HG03571 (cell line): Measurements from ENCODE around the gene TMPRSS9.
"Not testable (repeated sequence)": the region's sequence is repeated elsewhere in the genome, so short reads cannot be mapped to it uniquely, and the experiment has no call there.

ENCODE experiments used
- ATAC-seq: cut with Tn5 transposase; IDR thresholded peaks from one replicate; pipeline ENCODE4 v1.9.1; 2021; ENCODE audit not compliant: unreplicated experiment

The TMPRSS9 gene

DNA sequence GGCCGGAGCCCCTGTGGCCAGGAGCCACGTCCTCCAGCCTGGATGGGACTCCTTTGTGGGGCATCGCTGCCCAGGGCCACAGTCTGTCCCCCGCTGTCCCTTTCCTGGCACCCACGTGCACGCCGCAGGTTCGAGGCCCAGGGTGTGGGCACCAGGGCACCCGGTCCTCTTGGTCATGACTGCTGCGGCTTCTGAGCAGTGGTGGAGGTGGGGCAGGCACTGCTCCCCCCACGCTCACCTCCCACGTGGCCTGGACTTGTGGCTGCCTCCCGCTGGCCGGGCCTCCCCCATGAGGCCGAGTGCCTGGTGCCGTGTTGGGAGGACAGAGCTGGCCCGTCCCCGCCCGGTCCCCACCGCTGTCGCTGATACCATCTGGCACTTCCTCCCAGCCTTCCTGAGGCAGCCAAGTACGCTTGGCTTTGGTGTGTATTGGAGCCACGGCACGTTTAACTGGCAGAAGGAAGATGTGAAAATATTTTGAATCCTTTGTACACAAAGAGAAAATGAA is 18.8 kb upstream of the TMPRSS9 start:
- ATAC-seq: no peak

DNA sequence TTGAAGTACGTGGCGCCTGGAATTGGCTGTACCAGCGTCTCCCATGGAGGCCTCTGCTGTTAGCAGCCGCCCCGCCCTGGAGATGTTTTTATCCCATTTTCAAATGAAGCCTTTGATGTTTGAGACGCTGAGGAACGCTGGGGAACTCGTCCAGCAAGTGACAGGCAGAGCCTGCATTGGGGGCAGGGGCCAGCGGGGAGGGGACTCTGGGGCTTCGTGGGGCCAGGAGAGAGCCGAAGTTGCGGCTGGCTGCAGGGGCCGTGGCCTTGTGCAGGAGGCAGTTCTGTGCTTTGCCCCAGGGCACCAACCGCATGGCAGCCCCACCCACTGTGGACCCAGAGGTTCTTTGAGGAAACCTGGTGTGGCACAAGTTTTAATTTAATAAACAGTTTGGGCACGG is 18.1 kb upstream of the TMPRSS9 start:
- ATAC-seq: no peak

DNA sequence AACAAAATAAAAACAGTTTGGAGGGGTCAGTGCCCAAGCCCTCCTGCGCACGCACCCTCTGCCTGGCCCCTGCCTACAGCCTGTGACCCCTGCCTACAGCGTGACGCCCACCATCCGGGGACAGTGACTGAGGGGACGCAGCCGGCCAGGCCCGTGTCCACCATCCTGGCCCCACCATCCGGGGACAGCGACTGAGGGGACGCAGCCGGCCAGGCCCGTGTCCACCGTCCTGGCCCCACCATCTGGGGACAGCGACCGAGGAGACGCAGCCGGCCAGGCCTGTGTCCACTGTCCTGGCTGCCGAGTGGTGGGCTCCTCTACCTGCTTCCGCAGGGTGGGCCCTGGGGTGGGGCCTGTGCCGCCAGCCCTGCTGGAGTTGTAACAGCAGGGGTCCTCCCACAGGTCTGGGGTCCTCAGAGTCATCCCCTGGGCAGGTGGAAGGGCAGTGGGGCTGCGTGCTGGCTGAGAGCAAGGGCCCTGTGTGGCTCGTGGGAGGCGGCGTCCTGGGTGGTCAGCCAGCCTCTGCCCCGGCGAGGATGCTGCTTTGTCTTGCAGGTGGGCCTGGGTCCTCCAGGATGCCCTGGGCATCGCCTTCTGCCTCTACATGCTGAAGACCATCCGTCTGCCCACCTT is 17.3 kb upstream of the TMPRSS9 start:
- no peak for ATAC-seq

DNA sequence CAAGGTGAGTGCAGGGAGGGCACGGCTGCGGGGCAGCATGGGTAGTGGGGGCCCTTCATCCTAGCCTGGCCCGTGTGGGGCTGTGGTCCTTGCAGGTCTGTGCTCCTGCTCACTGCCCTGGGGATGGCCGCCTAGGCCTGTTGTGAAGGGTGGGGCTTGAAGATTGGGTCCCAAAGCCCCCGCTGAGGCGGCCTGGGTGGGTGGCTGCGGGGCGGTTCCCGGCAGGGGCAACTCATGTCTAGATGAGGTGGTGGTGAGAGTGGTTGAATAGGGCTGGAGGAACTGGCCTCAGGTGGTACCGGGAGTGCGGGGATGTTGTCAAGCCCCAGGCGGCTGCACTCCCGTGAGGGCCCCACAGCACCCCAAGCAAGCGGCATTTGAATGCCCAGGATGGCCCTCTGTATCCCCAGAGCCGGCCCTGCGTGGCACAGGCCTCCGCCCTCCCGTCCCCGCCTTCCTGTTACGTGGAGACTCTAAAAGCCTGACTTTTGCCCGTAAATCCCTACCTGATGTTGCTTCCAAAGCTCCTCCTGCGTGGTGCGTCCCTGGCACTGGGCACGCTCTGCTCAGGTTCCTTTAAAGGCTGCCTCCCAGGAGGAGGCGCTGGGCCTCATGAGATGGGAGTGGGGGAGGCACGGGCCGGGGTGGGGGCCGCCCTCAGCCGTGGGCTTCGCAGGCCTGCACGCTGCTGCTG is 16.6 kb upstream of the TMPRSS9 start:
- ATAC-seq: no peak

DNA sequence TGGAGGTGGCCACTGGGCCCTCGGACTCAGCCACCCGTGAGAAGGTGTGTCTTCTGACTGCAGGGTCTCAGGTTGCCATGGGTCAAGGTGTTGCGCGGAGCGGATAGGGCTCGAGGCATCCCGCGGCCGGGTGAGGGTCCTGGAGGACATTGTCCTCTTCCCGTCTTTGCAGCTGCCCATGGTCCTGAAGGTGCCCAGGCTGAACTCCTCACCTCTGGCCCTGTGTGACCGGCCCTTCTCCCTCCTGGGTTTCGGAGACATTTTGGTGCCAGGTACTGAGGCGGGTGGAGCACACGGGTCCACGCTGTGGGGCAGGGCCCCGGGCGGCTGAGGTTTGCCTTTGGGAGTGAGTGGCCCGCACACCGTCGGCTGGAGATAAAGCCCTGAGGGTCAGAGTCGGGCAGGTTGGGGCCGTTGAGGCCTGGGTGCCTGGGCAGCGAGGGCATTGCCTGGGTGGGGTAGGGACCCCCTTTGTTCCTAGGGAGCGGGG is 15.6 kb upstream of the TMPRSS9 start:
- no peak for ATAC-seq

DNA sequence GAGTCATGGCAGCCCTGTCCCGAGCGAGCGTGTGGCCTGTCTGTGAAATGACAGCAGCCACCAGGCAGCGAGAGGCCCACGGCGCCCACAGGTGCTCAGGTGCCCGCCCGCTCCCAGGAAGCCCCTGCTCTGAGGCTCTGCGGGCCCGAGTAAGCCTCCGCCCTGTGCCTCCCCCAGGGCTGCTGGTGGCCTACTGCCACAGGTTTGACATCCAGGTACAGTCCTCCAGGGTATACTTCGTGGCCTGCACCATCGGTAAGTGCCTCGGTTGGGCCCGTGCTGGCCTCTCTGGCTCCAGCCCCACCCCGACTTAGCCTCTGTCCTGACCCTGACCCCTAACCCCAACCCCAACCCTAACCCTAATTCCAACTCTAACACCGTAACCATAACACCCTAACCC is 15.0 kb upstream of the TMPRSS9 start:
- no peak for ATAC-seq

DNA sequence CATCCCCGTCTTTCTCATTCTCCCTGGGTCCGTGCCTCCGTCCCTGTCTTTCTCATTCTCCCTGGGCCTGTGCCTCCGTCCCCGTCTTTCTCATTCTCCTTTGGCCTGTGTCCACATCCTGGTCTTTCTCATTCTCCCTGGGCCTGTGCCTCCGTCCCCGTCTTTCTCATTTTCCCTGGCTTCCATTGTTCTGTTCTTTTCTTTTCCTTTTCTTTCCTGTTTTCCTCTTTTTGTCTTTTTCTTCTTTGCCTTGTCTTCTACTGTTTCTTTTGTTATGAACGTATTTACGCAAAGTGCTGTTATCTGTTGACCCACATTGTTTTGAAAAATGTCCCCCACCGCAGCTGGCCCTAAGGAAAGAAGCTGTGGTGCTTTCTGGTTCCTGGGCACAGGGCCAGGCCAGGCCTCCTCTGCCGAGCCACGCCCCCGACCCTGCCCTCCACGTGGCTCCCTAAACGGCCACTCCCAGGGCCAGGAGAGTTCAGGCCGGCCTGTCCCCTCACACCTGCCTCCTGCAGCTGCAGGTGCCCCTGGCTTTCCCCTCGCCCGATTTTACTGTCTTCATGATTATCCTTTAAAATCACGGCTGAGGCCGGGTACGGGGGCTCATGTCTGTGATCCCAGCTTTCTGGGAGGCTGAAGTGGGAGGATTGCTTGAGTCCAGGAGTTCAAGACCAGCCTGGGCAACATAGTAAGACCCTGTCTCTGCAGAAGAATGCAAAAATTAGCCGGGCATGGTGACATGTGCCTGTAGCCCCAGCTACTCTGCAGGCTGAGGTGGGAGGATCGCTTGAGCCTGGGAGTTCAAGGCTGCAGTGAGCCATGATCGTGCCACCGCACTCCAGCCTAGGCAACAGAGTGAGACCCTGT is 14.0 kb upstream of the TMPRSS9 start:
- no peak for ATAC-seq

DNA sequence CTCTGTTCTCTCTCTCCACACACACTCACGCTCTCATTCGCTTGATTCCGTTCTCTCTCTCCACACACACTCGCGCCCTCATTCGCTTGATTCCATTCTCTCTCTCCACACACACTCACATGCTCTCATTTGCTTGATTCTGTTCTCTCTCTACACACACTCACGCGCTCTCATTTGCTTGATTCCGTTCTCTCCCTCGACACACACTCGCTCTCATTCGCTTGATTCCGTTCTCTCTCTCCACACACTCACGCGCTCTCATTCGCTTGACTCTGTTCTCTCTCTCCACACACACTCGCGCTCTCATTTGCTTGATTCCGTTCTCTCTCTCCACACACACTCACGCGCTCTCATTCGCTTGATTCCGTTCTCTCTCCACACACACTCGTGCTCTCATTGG is 10.2 kb upstream of the TMPRSS9 start:
- not testable (repeated sequence) for ATAC-seq

DNA sequence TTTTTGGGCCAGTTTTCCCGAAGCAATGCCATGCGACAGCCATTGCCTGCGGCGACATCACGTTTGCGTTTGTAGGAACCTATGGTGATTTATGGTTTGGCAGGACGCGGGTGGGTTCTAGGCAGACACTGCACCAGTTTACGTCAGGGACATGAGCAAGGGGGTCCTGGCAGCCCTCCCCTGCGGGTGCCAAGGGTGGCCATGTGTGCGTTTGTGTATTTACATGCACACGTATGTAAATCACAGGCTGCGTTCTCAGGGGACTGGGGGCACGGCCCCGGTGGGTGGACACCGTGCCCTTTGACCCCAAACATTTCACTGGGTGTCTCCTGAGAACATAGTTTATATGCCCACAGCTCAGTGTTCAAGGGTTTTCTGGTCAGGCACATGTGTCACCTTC is 9.4 kb upstream of the TMPRSS9 start:
- ATAC-seq: no peak

DNA sequence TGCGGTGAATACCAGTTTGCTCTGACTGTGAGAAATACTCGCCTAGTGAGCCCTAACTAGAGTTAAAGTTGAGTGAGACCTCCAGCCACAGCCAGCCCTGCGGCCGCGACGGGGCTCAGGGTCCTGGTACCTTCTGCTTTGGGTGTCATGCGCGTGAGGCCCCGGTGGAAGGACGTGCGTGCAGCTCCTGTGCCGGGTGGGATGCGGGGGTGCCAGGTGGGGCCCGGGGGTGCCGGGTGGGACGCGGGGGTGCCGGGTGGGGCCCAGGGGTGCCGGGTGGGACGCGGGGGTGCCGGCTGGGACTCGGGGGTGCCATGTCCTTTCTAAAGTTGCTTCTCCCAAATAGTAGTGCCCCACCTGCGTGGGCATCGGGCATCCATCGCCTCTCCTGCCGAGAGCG is 8.5 kb upstream of the TMPRSS9 start:
- ATAC-seq: no peak

DNA sequence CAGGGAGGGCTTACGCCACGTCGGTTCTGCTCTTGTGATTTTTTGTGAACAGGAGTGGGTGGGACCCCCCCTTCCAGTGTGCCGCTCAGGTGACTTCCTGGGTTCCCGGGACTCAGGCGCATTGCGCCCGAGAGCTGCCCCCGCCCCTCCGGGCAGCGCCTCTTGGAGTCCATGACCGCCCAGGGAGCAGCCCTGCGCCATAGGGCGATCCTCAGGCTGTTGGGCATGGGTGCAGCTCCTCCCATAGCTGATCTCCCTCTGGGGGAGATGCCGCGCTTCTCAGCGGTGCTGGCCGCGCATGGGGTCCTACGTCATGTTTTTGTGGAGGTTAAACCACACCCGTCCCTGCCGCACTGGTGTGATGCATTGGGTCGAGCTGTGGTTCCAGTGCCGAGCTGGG is 7.9 kb upstream of the TMPRSS9 start:
- no peak for ATAC-seq

DNA sequence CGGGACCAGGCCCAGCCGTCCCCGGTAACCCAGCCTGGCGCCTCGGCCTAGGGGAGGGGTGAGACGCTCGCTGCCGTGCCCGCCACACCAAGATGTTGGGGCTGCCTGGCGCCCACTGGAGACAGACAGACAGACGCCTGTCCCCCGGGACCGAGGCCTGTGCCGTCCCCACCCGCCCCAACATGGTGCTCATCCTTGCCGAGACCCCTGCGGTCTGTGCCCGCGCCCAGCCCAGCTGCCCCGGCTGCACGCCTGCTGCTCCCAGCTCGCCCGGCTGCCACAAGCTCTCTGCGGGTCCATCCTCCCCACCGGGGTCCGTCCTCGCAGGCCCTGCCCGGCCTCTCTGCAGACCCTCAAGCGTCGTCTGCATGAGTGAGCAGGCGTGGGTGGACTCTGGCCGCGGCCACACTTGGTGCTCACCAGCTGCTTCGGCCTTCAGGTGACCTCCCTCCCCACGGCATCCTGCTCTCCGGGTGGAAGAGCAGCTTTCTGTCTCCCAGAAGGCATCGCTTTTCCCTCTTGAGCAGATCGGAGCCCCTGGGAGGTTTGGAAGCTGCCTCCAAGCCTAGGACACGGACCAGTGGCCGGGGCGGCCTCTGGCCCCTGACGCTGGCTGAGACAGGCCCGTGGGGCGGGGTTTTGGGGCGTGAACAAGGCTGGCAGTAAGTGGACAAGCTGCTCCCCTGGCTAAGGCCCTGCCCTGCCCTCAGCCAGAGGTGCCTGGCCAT is 6.7 kb upstream of the TMPRSS9 start:
- ATAC-seq: no peak

DNA sequence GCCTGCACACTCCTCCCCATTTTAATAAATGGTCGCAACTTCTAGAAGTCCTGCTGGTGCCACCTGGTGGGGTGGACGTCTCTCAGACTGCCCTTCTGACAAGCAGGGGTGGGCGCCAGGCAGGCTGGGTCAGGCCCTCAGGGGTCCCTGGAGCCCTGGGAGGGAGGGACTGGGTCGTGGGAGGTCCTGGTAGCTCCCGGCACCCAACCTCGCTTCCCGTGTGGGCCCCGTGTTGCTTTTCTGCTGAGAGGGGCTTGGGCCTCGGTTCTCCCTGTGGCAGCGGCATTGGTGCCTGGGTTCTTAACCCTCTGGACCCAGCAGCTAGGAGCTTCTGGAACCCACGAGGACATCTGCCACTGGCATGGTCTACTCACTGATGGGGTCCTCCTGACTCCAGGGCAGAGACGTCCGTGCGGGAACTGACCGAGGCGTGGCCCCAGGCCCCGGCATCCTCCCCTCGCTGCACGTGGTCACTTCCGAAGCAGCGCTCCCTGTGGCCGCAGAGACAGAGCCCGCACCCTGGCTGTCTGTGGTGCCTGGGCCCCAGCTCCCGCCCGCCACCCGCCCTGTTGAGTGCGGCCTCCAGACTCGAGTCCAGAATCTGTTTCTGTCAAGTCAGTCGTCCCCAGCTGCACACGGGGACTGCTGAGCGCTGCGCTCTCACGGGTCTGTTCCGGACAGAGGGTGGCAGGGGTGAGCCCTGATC is 6.0 kb upstream of the TMPRSS9 start:
- ATAC-seq: no peak

DNA sequence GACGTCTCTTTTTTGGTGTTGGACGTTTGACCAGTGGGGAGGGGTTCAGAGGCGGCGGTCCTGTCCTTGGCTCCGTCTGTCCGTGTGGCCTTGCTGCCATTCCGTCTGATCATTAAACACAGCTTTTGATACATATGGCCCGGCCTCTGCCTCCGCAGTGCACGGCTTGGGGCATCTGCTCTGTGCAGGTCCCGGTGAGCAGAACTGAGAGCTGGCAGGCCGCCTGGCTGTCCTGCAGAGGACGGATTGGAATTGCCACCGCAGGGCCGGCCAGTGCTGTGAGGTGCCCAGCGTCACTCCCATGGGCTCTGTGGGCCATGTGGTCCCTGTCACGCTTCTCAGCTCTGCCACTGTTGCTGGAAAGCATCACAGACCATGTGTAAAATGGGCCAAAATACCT is 5.4 kb upstream of the TMPRSS9 start:
- no peak for ATAC-seq

DNA sequence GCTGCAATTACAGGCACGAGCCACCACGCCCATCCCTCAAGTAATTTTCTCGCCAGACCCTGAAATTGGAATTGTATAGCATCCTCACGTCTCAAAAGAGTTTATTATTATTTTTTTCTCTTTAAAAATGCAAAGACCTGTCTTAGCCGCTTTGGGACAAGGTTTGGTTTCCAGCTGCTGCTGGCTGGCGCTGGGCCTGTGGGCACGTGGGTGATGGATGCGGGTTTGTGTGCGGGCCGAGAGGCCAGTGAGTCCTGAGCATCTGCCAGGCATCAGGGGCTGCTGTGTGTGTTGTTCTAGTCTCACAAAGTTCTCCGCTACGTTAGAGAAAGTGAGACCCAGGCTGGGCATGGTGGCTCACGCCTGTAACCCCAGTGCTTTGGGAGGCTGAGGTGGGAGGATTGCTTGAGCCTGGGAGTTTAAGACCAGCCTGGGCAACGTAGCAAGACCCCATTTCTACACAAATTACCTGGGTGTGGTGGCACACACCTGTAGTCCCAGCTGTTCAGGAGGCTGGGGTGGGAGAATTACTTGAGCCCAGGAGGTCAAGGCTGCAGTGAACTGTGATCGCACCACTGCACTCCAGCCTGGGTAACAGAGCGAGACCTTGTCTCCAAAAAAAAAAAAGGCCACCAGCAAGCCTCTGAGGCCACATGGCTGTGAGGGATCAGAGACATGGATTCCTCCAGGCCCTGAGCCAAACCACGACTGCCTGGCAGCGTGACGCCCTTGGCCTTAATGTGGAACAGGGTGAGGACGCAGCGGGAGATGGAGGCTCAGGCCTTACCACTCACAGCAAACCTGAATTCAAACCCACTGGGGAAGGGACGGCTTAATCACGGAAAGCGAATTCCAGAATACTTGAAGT is 4.7 kb upstream of the TMPRSS9 start:
- ATAC-seq: no peak

DNA sequence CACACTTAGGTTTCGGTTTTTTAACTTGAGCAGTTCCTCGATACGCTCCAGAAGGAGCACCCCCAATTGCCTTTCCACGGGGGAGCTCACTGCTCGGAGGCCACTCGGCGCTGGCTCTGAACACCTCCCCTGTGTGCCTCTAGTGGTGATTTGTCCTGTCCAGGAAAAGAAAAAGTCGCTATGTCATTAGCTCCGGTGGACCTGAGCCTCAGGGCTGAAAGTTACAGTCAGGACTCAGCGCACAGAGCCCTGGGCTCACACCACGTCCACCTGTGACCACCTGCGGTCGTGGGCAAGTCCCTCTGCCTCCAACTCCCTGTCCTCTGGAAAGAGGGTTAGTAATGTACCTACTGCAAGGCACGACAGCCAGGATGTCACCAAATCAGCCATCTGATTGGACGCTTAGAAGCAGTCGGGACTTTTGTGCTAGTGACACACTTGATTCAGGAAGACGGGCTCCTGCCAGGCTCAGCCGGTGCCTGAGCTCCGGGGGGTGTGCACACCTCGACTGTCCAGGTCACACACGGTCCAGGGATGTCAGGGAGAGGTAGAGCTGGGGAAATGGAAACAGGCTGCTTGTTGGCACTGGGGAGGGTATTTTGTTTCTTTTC is 3.9 kb upstream of the TMPRSS9 start:
- ATAC-seq: no peak

DNA sequence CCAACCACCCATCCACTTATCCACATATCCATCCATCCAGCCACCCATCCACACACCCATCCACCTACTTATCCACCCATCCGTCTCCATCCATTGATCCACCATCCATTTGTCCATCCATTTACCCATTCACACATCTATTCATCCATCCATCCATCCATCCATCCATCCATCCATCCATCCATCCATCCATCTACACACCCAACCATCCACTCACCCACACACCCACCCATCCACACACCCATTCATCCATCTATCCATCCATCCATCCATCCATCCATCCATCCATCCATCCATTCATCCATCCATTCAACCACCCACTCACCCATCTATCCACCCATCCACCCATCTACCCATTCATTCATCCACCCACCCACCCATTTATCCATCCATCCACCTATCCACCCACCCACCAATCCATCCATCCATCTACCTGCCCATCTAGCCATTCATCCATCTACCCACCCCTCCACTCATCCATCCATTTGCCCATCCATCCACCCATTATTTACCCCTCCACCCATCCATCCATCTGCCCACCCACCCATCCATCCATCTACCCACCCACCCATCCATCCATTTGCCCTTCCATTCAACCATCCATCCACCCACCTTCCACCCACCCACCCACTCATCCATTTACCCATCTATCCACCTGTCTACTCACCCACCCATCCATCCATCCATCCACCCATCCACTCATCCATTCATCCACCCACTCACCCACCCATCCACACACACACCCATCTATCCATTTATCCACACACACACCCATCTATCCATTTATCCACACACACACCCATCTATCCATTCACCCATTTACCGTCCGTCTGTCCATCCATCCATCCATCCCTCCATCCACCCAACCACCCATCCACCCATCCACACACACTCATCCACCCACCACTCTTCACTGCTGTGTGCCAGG is 2.5 kb upstream of the TMPRSS9 start:
- ATAC-seq: no peak
